ENCODE results near the gene RNF114. TPM values are rescaled to one million over a fixed set of nuclear protein-coding genes. Genes with fewer than 3 reads are reported as not detected.

Gene RNF114
- 100 to 1,000 TPM; 132 to 279 (median 179) TPM for total RNA-seq

- peak; percentile 86 to 96 for TF ChIP-seq POLR2A (IDR thresholded peaks at IDR 0.05)
- TF ChIP-seq, protein P1, sequence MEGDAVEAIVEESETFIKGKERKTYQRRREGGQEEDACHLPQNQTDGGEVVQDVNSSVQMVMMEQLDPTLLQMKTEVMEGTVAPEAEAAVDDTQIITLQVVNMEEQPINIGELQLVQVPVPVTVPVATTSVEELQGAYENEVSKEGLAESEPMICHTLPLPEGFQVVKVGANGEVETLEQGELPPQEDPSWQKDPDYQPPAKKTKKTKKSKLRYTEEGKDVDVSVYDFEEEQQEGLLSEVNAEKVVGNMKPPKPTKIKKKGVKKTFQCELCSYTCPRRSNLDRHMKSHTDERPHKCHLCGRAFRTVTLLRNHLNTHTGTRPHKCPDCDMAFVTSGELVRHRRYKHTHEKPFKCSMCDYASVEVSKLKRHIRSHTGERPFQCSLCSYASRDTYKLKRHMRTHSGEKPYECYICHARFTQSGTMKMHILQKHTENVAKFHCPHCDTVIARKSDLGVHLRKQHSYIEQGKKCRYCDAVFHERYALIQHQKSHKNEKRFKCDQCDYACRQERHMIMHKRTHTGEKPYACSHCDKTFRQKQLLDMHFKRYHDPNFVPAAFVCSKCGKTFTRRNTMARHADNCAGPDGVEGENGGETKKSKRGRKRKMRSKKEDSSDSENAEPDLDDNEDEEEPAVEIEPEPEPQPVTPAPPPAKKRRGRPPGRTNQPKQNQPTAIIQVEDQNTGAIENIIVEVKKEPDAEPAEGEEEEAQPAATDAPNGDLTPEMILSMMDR (IDR thresholded peaks at IDR 0.05) = no peak
- Histone ChIP-seq H3K9me3 (no peaks in the 10 kb centered on the region), H3K36me3 (peaks cover 0 to 5% of the 10 kb centered on the region in 2 donors), H3K4me1 (peaks cover 30 to 37% of the 10 kb centered on the region in 2 donors), H3K27me3 (no peaks in the 10 kb centered on the region), H3K4me3 (replicated peaks in 1 of 3) (peak within 1 kb of the TSS; percentile 45 to 92 (median 86)), H3K27ac (peak within 1 kb of the TSS; percentile 94 to 98 (median 96))
- WGBS, 2 donors = 1% methylated on average over 28 to 51 of the region's 79 CpGs
- intact Hi-C loops (cut with DNase I) = no loop called here
- peak; percentile 90 to 92 for DNase-seq
Measured at GRCh38 chr20:49936153-49937026, at the start of gene RNF114. TSS of gene RNF114 (plus strand) at chr20:49936397. CDS start at chr20:49936413, 16 bp downstream.

DNA sequence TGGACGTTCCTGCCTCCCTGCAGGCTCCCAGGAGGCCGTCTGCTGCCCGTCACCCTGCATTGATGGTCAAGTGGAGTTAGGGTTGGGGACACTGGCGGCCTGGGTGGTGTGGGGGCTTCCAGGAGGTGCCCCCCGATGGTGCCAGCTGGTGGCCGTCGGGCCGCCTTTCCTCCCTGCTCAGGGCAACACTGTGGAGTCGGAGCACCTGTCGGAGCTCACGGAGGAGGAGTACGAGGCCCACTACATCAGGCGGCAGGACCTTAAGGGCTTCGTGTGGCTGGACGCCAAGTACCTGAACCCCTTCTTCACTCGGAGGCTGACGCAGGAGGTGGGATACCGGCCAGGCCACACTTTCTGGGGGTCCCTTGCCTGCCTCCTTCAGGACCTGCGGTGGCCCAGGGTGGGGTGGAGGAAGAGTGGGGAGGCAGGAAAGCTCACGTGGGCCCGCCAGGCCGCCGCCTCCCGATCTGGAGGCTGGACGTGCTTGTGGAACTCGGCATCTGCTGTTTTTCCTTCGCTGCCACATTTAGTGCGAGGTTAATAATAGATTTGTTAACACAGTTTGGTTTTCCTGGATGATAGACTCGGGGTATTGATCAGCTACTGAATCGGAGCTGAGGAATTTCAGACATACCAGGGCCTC is 49.5 kb upstream of the RNF114 start:
- DNase-seq = no peak
- 78 to 81% methylated on average over 18 to 28 of the region's 30 CpGs for WGBS, 2 donors
- peaks cover 0 to 11% of the 10 kb centered on the region in 2 donors for H3K36me3 ChIP-seq
- peak overlapping the region in 2 of 3 donors; percentile 52 to 90 for H3K27ac ChIP-seq
- H3K4me1 ChIP-seq = peaks cover 41 to 52% of the 10 kb centered on the region in 2 donors
- no peak overlapping the region for H3K4me3 ChIP-seq (replicated peaks in 1 of 3)
- H3K27me3 ChIP-seq = no peaks in the 10 kb centered on the region
- no peak for TF ChIP-seq POLR2A (IDR thresholded peaks at IDR 0.05)
- TF ChIP-seq, protein P1 (IDR thresholded peaks at IDR 0.05) = no peak
- intact Hi-C loops (cut with DNase I) = no loop called here
- H3K9me3 ChIP-seq = no peaks in the 10 kb centered on the region

GRCh38 chr20:49887251-49888211 is 48.7 kb upstream of the RNF114 start:
- Histone ChIP-seq H3K27ac (peak overlapping the region in 2 of 3 donors; percentile 52 to 90), H3K27me3 (no peaks in the 10 kb centered on the region), H3K36me3 (peaks cover 0 to 11% of the 10 kb centered on the region in 2 donors), H3K4me3 (replicated peaks in 1 of 3) (no peak overlapping the region), H3K9me3 (no peaks in the 10 kb centered on the region), H3K4me1 (peaks cover 33 to 45% of the 10 kb centered on the region in 2 donors)
- no peak for DNase-seq
- 91 to 94% methylated on average over 25 to 29 of the region's 32 CpGs for WGBS, 2 donors
- TF ChIP-seq POLR2A (IDR thresholded peaks at IDR 0.05) = no peak
- TF ChIP-seq, protein P1 (IDR thresholded peaks at IDR 0.05) = no peak
- intact Hi-C loops (cut with DNase I) = no loop called here

DNA sequence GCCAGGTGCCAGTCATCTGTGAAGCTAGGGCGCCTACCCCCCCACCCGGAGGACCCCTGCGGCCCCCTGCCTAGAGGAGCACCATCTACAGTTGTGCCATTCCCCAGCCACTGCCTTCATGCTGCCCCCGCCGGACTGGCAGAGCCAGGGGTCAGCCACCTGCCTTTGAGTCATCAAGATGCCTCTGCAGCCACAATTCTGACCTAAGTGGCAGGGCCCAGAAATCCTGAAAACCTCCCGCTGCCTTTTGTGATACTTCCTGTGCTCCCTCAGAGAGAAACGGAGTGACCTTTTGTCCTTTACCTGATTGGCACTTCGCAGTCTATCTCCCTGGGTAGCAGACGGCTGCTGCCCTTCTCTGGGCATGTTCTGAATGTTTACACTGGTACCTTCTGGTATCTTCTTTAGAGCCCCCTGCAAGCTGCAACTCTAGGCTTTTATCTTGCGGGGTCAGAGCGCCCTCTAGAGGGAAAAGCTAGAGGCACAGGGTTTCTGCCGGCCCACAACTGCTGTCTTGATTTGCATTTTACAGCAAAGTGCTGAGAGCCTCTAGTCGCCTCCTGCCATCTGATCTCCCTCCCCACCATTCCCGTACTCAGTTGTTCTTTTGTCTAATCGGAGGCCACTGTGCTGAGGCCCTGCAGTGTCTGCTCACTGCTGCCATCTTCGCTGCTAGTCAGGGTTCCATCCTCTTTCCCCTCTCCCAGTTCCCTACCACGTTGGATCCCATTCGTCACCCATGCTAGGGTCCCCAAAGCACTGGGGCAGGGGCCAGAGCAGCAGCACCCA is 47.8 kb upstream of the RNF114 start:
- DNase-seq = peak; percentile 44 to 55
- H3K36me3 ChIP-seq = peaks cover 0 to 10% of the 10 kb centered on the region in 2 donors
- no peaks in the 10 kb centered on the region for H3K9me3 ChIP-seq

More for the DNA sequence above, 47.8 kb upstream of the RNF114 start:
- peaks cover 27 to 45% of the 10 kb centered on the region in 2 donors for H3K4me1 ChIP-seq
- H3K27ac ChIP-seq = peak overlapping the region in 2 of 3 donors; percentile 66 to 90
- H3K4me3 ChIP-seq (replicated peaks in 1 of 3) = no peak overlapping the region
- no peak for TF ChIP-seq POLR2A (IDR thresholded peaks at IDR 0.05)
- TF ChIP-seq, protein P1 (IDR thresholded peaks at IDR 0.05) = peak; percentile 50 to 78 (median 60)
- intact Hi-C loops (cut with DNase I) = no loop called here
- no peaks in the 10 kb centered on the region for H3K27me3 ChIP-seq
- WGBS, 2 donors = 61 to 79% methylated on average over 17 to 18 of the region's 18 CpGs

Measured in thyroid gland (tissue), 4 donors.